GM21717 (cell line): ENCODE measurements around the gene ZYX.
A peak's percentile ranks its signal among the peaks of the same experiment; 100 is the strongest.

Source experiments
- ATAC-seq: cut with Tn5 transposase; IDR thresholded peaks from one replicate; pipeline ENCODE4 v1.9.1; 2021; ENCODE audit warnings: mild to moderate bottlenecking, moderate library complexity; ENCODE audit not compliant: unreplicated experiment

The ZYX gene

DNA sequence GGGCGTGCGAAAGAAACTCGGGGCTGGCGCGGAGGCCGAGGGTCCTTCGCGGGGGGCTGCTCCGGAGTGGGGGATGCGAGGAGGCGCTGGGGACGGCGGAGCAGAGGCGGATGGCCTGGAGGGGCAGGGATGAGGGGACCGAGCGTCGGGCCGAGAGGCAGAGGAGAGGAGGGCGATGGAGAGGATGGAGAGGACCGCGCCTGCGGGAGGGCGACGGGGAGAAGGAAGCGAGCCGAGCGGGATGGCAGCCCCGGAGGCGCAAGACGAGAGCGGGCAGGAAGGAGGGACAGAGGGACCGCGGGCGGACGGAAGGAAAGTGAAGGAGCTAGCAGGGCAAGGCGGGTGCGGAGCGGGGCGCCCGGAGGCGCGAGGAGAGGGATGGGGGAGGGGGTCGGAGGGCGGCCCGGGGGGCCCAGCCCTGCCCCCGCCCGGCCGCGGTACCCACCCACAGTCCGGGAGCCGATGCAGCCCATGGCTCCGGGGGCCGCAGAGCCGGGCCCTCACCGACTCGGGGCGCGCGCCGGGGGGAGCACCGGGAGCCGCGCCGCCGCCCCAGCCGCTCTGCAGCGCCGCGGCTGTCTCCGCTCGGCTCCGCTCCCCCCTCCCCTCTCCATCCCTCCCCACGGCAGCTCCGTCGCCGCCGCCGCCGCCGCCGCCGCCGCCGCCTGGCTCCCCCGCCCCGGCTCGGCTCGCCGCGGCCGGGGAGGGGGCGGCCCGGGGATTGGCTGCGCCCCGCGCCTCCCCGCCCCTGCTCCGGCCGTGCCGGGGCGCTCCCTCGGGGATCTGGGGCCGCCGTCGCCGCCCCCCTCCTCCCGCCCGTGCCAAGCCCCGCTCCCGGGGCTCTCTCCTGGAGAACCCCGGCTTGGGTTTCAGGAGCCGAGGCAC, 18.8 kb upstream of the ZYX start, which contains the start of gene FAM131B:
Gene FAM131B (minus strand): TSS at position 583 of the 885 bp plus-strand sequence. CDS start 110 bp downstream, at position 473.
- ATAC-seq = no peak

DNA sequence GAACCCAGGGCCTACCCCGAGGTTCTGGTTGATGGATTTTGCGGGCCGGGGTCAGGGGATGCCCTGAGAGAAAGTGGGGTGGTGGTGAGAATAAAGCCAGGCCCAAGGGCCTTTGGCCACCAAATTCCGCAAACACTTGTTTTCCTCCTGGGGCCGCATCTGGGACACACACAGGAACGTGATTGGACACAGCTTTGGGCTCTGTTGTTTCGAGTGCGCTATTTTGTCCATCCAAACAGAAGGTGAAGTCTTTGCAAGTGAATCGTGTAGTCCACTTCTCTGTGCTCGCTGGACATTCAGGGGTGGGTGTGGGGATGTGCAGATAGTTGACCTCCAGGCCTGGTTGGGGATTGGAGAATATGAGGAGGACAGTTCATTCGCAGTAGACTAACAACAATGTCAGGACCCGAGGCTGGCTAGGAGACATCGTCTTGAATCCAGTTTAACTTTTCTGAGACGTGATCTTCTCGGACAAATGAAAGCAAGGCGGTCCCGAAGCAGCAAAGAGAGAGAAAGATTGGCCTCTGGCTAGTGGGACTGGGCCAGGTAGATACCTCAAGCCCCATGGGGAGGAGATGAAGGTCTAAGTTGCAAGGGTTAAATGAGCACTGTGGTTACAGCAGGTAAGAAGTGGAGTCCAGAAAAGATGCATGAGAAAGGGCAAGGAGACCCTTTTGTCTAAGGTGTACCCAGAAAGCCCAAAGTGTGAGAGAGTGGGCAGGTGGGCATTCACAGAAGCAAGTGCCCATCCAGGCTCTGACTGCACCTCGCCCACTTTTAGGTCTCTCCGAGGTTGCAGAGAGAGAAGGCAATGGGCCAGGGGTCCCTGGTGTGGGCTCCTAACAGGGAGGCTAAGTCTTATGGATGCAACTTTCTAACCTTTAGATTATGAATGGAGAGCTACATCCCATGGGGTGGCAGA, 17.9 kb upstream of the ZYX start:
- ATAC-seq = no peak

DNA sequence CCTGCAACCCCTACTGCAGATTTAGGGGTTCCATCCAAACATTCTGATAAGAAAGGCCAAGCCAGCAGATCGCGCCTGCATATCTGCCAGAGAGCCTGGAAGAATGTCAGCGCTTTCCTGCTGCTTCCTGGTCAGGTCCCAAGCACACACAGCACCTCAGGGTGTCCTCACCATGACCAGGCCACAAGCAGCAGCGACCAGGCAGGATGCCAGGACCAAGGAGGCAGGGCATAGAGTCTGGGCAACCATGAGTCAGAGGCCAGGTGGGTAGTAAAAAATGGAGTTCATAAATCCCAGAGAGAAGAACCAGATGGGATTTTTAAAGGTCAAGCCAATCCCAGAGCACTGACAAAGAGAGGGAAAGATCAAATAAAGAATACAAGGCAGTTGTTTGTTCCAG, 13.2 kb upstream of the ZYX start:
- no peak for ATAC-seq

DNA sequence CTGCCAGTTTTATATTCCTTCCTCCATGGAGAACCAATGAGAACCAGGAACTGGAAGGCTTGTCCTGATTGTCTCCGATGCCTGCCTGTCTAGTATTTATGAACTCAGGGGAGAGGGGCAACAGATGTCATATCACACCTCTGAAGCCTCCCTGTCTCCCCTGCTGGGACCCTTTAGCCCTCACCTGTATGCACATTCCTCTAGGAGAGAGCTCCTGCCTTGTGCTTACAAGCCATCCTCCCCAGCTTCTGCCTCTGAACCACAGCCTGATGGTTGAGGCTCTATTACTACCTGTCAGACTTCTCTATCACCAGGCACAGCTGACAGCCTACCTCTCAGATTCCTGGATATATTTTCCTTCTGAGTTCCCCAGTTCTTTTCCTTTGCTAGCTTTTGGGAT, 12.8 kb upstream of the ZYX start:
- no peak for ATAC-seq

DNA sequence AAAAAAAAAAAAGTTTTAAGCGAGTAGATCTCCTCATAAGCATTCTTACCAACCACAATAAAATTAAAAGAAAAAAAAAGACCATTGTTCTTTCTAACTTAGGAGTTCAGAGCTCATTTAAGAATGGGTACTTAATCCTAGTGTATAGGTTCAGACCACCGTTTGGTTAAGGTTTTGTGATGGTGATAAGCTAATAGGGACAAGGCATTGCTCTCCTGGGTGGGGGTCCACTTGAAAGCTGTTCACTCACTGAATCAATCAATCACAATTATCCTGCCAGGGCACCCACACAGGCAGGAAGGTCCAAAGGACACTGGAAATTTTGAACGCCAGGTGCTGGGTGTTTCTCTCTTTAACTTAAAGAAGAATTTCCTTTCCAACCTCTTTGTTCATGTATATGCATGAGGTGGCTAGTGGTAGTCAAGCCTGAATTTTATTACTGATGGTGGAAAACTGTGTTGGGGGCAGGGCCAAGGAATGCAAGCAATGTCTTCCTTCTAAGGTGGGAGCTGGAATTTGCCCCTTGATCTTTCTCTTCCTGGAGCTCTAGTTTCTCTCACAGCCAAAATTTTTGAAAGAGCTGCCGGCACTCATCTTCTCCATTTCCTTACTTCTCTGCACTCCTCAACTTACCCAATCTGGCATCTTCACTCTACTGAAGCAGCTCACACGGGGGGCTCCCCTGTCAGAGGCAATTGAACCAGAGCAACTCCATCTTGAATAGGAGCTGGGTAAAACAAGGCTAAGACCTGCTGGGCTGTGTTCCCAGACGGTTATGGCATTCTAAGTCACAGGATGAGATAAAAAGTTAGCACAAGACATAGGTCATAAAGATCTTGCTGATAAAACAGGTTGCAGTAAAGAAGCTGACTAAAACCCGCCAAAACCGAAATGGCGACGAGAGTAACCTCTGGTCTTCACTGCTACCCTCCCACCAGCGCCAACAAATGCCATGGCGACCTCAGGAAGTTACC, 11.2 kb upstream of the ZYX start:
- no peak for ATAC-seq

DNA sequence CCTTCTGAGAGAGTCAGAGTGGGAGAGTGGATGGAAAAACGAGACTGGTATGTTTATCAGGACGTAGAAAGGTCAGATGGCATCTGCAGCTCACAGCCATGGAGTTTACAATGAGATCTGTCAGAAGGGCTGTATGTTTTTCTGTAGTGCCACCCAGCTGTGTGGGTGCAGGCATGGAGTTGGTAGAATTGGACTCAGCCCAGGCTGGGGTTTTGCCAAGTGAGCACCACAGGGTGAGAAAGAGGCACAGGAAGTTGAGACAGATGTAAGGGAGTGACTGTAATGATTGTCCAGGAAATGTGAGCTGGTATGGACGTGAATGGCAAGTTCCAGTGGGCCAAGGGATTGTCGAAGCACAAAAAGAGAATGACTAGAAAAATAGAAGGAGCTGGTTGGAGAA, 9.1 kb upstream of the ZYX start:
- ATAC-seq = no peak

DNA sequence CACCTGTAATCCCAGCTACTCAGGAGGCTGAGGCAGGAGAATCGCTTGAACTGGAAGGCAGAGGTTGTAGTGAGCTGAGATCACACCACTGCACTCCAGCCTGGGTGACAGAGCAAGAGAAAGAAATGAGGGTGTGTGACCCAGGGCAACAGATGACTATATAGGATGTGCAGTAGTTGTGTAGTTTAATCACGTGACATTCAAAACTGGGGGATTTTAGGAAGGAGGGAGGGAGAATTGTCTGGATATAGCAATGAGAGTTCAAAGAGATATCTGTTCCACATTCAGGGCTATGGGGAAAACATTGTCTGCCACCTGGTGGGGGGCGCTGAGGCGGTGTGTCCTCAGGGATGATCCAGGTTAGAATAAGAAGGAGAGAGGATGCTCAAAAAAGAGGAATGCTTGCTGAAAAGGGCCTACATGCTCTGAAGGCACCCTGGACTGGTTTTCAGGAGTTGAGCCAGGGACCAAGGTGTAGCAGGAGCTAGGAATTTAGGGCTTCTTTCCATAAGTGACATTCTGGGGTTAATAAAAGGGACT, 7.8 kb upstream of the ZYX start:
- ATAC-seq = no peak

DNA sequence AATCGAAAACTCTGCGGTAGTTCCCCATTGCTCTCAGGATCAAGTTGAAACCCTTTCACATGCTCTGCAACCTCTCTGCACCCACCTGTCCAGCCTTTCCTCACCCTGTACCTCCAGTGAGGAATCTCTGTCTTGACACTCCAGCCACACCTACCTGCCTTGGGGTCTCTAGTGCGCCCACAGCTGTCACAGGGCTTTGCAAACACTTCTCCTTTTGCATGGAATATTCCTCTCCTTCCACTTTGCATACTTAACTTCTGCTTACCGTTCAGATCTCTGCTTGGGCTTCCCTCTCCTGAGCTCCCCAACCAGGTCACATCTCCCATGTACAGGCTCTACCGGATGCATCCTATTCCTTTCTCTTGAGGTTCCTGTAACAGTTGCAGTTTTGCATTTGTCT, 6.6 kb upstream of the ZYX start:
- ATAC-seq = no peak

DNA sequence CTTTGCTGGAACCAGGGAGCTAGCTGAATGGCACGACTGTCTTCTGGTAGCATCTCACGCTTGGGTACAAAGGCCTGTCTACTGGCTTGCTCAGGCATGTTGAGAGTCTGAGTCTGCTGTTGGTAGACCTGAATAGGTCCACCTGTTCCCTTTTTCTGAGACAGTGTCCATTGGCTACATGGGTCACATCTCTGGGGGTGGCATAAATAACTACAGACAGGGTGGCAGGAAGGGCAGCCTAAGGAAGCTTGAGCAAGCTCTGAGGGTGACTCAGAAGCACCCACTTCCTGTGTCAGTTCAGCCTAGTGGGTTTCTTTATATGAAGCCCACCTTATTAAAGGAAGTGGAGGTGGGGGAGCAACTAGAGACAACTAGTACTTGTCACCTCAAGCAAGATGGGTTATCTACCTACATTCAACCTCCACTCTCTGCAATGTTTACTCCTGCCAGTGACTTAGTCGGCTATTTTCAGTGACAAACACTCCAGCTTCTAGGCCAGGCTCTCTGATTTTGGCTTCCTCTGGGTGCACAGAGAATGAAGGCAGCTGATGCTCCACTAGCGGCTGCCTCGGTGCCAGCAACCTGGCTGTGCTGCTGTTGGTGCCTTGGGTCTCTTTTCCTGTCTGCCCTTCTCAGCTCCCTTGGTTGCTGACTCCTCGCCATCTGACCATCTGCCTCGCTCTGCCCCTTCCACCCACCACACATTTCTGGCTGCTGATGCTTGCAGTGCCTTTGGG, 5.7 kb upstream of the ZYX start:
- no peak for ATAC-seq

DNA sequence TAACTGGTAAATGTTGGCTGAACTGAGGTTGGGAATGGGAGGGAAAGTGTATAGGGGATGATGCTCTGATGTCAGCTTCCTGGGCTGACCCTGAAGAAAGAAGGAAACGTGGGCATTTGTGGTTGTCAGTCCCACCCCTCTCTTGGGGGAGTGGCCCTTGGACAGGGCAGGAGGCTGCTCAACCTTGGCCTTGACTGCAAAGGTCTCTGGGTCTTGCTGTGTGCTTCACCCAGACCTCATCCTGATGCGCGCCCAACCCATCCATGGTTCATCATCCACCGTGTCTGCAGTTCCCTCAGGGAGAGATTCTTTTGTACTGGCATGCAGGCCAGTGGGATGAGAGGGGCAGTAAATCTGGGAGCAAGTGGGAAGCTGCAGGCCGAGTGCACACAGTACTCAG, 4.7 kb upstream of the ZYX start:
- no peak for ATAC-seq

DNA sequence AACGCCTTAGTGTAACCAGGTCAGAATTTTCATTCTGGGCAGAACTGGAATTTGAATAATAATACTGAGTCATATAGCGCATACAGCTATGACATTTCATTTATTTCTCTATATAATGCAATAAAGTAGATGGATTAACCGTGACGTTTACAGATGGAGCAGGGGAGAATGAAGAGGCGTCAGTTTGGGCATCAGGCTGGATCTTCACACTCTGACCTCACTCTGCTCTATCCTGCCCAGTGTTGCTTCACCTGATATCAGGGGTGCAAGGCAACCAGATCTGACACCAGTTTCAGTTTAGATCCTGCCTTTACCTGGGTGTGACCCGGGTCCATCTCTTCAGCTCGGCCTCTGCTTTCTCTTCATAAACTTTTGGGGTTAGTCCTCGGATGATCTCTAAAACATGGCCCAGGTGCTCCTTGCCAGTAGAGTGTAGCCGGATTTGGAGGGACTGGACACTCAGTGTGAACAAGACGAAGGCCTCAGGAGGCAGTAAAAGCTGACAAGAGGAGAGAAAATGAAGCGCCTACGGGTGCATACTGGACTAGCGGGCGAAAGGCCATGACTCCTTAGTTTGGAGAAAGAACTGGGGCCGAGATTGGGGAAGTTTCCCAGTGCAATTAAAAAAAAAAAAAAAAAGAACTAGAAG, 1.4 kb upstream of the ZYX start:
- peak; percentile 0 for ATAC-seq

DNA sequence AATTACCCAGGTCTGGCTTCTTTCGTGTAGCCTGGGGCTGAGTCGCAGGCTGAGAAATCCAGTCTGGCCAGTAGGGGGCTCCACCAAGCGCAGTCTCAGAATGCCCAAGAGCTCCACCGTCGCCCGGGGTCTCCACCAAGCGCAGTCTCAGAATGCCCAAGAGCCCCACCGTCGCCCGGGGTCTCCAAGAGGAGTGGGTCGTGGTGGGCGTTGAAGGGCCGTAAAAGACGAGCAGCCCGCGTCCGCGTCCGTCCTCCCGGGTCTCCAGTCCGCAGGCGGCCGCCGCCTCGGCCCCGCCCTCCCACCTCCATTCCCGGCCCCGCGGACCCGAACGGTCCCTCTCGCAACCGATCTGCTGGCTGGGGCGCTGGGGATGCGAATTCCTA, 892 bp upstream of the ZYX start:
- ATAC-seq = peak; percentile 70

DNA sequence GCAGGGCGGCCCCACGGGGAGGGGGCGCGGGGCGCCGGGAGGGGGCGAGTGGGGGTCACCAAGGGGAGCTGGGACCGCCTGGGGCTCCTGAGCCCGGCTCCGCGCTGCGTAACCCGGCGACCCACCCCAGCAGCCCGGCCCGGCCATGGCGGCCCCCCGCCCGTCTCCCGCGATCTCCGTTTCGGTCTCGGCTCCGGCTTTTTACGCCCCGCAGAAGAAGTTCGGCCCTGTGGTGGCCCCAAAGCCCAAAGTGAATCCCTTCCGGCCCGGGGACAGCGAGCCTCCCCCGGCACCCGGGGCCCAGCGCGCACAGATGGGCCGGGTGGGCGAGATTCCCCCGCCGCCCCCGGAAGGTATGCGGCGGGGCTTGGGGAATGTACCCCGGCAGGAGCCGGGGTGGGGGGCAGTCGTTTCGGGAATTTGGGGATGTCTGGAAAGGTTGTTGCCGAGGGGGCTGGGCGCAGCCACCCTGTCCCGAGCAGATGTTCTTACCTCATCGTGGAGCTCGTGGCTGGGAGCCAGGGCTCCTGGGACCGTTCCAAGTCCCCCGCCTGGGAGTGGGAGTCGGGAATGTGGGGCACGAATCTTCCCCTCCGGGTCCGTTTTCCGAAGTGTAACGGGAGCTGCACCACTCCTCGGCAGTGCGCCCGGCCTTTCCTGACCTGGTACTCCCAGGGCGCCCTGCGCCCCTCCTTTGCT, 431 bp downstream of the ZYX start:
- peak; percentile 14 for ATAC-seq

DNA sequence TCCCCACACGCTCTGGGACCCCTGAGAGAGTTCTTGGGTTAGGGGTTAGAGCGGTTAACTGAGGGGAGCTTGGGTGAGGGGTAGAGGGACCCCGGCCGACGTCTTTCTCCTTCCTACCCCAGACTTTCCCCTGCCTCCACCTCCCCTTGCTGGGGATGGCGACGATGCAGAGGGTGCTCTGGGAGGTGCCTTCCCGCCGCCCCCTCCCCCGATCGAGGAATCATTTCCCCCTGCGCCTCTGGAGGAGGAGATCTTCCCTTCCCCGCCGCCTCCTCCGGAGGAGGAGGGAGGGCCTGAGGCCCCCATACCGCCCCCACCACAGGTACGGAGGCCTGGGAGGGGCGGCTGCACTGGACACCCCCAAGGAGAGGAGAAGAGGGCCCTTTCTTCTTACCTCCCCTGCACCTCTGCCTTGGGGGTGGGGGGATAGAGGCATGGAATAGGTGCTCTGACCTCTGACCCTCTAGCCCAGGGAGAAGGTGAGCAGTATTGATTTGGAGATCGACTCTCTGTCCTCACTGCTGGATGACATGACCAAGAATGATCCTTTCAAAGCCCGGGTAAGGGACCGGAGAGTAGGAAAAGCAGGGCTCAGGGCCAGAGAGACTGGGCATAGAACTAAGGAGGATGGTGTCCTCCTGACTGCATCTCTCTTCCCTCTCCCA, 1.1 kb downstream of the ZYX start:
- ATAC-seq = no peak

DNA sequence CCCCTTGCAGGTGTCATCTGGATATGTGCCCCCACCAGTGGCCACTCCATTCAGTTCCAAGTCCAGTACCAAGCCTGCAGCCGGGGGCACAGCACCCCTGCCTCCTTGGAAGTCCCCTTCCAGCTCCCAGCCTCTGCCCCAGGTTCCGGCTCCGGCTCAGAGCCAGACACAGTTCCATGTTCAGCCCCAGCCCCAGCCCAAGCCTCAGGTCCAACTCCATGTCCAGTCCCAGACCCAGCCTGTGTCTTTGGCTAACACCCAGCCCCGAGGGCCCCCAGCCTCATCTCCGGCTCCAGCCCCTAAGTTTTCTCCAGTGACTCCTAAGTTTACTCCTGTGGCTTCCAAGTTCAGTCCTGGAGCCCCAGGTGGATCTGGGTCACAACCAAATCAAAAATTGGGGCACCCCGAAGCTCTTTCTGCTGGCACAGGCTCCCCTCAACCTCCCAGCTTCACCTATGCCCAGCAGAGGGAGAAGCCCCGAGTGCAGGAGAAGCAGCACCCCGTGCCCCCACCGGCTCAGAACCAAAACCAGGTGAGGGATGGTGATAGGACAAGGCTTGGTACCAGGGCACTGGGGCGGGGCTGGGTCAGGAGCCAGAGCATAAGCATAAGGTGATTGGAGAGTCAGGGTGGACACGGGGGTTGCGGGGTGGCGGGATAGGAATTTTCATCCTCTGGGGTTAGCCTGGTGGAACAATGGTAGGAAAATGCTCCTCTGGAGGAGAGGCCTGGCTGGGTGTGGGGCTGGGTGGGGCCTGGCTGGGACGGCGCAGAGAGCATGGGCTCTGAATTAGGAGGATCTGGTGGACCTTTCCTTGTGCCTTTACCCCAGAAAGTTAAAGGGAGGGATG, 1.9 kb downstream of the ZYX start:
- no peak for ATAC-seq

DNA sequence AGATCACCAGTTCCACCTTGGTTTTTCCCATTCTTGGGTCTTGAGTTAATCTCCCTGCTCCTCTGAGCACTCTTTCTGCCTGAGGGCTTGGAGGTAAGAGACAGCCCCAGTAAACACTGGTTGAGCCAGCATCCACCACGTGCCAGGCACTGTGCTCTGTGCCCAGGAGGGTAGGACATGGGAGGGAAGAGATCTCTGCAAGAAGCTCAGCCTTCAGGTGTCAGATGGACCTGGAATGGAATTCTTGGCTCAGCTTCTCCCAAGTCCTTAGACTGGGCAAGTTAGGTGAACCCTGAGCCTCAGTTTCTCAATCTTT, 2.5 kb downstream of the ZYX start:
- ATAC-seq = no peak

DNA sequence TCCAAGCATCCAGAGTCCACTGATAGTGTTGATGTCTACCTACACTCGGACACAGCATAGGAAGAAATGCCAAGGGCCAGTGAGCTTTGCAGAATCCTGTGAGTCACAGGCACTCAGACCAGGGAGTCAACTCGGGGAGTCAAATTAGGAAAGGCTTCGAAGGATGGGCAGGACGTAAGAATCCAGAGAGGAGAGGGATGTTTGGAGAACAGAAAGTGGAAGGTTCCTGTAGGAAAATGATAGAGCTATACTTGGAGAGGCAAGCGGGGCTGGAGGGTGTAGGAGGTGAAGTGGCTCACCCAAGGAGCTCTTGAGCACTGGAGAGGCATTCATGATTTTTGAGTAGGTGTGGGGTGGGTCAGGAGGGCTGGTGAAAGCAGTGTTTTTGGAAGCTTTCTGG, 3.0 kb downstream of the ZYX start:
- ATAC-seq = no peak
